A549 treated with AZD2906 at 1 μM for 4 hours (cell line): Measurements from ENCODE around the gene COIL. TPM values are rescaled to one million over a fixed set of nuclear protein-coding genes. Genes with fewer than 3 reads are reported as not detected.

Source experiments
- total RNA-seq: library from RNA; stranded (reverse); fragments of 200-300 nt; extraction: Qiagen RNA extraction; gene quantifications from 5 replicates; pipeline ENCODE4 v1.2.3, GENCODE V29; 2022

COIL gene, protein sequence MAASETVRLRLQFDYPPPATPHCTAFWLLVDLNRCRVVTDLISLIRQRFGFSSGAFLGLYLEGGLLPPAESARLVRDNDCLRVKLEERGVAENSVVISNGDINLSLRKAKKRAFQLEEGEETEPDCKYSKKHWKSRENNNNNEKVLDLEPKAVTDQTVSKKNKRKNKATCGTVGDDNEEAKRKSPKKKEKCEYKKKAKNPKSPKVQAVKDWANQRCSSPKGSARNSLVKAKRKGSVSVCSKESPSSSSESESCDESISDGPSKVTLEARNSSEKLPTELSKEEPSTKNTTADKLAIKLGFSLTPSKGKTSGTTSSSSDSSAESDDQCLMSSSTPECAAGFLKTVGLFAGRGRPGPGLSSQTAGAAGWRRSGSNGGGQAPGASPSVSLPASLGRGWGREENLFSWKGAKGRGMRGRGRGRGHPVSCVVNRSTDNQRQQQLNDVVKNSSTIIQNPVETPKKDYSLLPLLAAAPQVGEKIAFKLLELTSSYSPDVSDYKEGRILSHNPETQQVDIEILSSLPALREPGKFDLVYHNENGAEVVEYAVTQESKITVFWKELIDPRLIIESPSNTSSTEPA
- 15.6 to 20.6 TPM (median 16.1 TPM) in 5 replicates for total RNA-seq

DNA sequence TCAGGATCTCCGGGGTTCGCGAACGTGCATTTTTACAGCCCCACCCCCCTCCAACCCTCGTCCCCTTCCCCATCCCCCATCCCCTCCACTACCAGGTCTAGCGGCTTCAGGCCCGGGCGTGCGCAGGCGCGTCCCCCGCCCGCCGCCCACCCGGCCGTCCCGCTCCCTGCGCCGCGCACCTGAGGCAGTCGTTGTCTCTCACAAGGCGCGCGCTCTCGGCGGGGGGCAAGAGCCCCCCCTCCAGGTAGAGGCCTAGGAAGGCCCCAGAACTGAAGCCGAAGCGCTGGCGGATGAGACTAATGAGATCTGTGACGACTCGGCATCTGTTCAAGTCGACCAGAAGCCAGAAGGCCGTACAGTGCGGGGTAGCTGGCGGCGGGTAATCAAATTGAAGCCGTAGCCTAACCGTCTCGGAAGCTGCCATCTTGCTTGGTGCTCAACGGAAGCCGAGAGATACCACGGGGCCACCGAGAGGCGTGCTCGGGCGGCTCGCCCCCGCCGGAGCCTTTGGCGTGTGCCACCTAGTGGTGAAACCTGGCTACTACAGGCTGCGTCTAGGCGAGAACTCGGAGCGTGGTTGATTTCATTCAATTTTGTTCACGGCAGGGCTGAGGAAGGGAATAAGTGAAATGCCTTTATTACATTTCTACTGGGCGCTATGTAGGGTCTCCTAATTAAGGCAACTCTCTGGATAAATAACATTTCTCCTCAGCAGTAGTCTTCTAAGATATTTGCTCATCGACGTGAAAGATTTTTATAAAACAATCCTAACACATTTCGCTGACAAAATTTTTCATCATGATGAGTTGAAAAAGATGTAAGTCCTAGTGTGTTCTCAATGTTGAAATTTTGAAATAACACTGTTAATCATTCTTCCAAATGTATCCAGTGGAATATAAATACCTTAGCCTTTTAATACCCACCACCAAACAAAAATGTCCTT lies at the start of gene COIL:
TSS of gene COIL (minus strand) at position 455 of the 943 bp plus-strand sequence. CDS start at position 424, 31 bp downstream.

GRCh38 chr17:56977673-56978395 lies 17.0 kb upstream of the COIL start, which contains the start of gene SCPEP1:
SCPEP1 (plus strand) TSS chr17:56978131; CDS start chr17:56978160, 29 bp downstream.

GRCh38 chr17:56913867-56914580 lies 46.8 kb downstream of the COIL start, which contains the start of gene TRIM25:
TRIM25 (minus strand) TSS chr17:56914049; CDS start chr17:56913988, 61 bp downstream.

Other genes with a start within 250 kb of the COIL start
- gene C17orf67, start 127.1 kb downstream of the COIL start, total RNA-seq, result 1.3 to 2.1 TPM (median 1.9 TPM) in 5 replicates
- 3.4 to 4.3 TPM (median 3.4 TPM) in 5 replicates for gene DGKE, start 126.9 kb downstream of the COIL start, total RNA-seq
- gene TRIM25, start 47.0 kb downstream of the COIL start, total RNA-seq, result 50.7 to 62.6 TPM (median 54.7 TPM) in 5 replicates
- 39.4 to 44.8 TPM (median 40.4 TPM) in 5 replicates for gene SCPEP1, start 17.1 kb upstream of the COIL start, total RNA-seq
- gene AKAP1, start 124.2 kb upstream of the COIL start, total RNA-seq, result 49.1 to 56.5 TPM (median 53.0 TPM) in 5 replicates